Activated CD8-positive, alpha-beta T cell treated with anti-CD3 and anti-CD28 coated beads for 36 hours (primary cell): Measurements from ENCODE around the gene SLC5A5. TPM values are rescaled to one million over a fixed set of nuclear protein-coding genes. Genes with fewer than 3 reads are reported as not detected.
A peak's percentile ranks its signal among the peaks of the same experiment; 100 is the strongest.

ENCODE experiments used
- ATAC-seq: fragments of 200-7000 bp; cut with Tn5 transposase; one replicate; pipeline ENCODE4 v1.10.0; 2021; ENCODE audit warnings: mild to moderate bottlenecking, moderate library complexity
- CTCF ChIA-PET: fragments of 350-600 bp; sonication (Branson Sonifier 250); formaldehyde crosslinking; loops from one replicate; lab custom pipeline; 2021; ENCODE audit warnings: antibody characterized with exemption; lab: Charles Lee
- POLR2A ChIA-PET: fragments of 350-600 bp; sonication (Branson Sonifier 250); formaldehyde crosslinking; loops from one replicate; lab custom pipeline; 2021; ENCODE audit warnings: antibody characterized with exemption; lab: Charles Lee
- DNase-seq: peaks from one replicate; pipeline ENCODE4 v3.0.0-alpha.2; 2020
- H3K27ac Mint-ChIP-seq: one replicate; pipeline ENCODE4 v1.8.0; 2021; ENCODE audit warnings: mild to moderate bottlenecking, mixed read lengths
- H3K27me3 Mint-ChIP-seq: one replicate; pipeline ENCODE4 v1.8.0; 2021; ENCODE audit warnings: mixed read lengths
- H3K36me3 Mint-ChIP-seq: one replicate; pipeline ENCODE4 v1.8.0; 2021; ENCODE audit warnings: low read depth, mixed read lengths
- H3K4me1 Mint-ChIP-seq: one replicate; pipeline ENCODE4 v1.8.0; 2021; ENCODE audit warnings: low read depth, mixed read lengths
- H3K4me3 Mint-ChIP-seq: one replicate; pipeline ENCODE4 v1.8.0; 2021; ENCODE audit warnings: mild to moderate bottlenecking, moderate library complexity, mixed read lengths
- H3K9me3 Mint-ChIP-seq: one replicate; pipeline ENCODE4 v1.8.0; 2021; ENCODE audit warnings: mixed read lengths
- CTCF ChIP-seq: fragments of 200-600 bp; IDR thresholded peaks from one replicate; pipeline ENCODE4 v1.8.0; 2022; ENCODE audit warnings: antibody characterized with exemption, mild to moderate bottlenecking
- intact Hi-C: fragments of 100-400 bp; cut with micrococcal nuclease; formaldehyde crosslinking; loops from one replicate; pipeline ENCODE4 v1.10.0; 2022
- total RNA-seq, 2 experiments: library from RNA; stranded (reverse); gene quantifications; one replicate each; pipeline ENCODE4 v1.2.3, GENCODE V29; 2021

The SLC5A5 gene
- under 1 TPM; 0.87 to 0.99 TPM for total RNA-seq

- Mint-ChIP-seq H3K36me3 (peaks cover 2% of the 10 kb centered on the region), H3K27me3 (no peaks in the 10 kb centered on the region), H3K27ac (peak within 1 kb of the TSS; percentile 78), H3K4me1 (peaks cover 10% of the 10 kb centered on the region), H3K4me3 (peak within 1 kb of the TSS; percentile 89), H3K9me3 (no peaks in the 10 kb centered on the region)
- ChIA-PET CTCF (interaction anchor here (1.4 to 4.8 kb wide), 6 partner anchors 12 to 78 kb away, joined by 3 to 55 read pairs (median 12); partner anchors contain the start of genes CCDC124 and RPL18A), POLR2A (interaction anchor here (0.8 to 6.5 kb wide), 8 partner anchors 10 to 173 kb away, joined by 3 to 122 read pairs (median 4); partner anchors contain the start of genes CCDC124 and RPL18A)
- DNase-seq: peak; percentile 58
- intact Hi-C loops: loop anchor here (5.0 kb wide), 1 partner anchor 60 kb away; the partner anchor contains the start of gene CCDC124
- ATAC-seq: peak; percentile 18
- TF ChIP-seq CTCF: no peak
Observed at GRCh38 chr19:17871878-17872250, at the start of gene SLC5A5. Gene SLC5A5 (plus strand): TSS chr19:17871945. CDS start chr19:17872320, 375 bp downstream.

GRCh38 chr19:17824339-17824738, 47.4 kb upstream of the SLC5A5 start:
- POLR2A ChIA-PET: interaction anchor here (0.6 to 4.4 kb wide), 10 partner anchors 8 to 36 kb away, joined by 3 to 23 read pairs (median 6); partner anchors contain the start of gene RPL18A
- Mint-ChIP-seq H3K27me3 (no peaks in the 10 kb centered on the region), H3K27ac (no peak overlapping the region), H3K9me3 (no peaks in the 10 kb centered on the region), H3K4me3 (no peak overlapping the region), H3K4me1 (no peaks in the 10 kb centered on the region), H3K36me3 (peaks cover 17% of the 10 kb centered on the region)
- no peak for TF ChIP-seq CTCF
- CTCF ChIA-PET: no interaction called here
- intact Hi-C loops: no loop called here
- DNase-seq (no peak), ATAC-seq (no peak)

- Mint-ChIP-seq H3K4me3 (no peak overlapping the region), H3K9me3 (no peaks in the 10 kb centered on the region), H3K27me3 (no peaks in the 10 kb centered on the region), H3K4me1 (peaks cover 3% of the 10 kb centered on the region), H3K36me3 (peaks cover 35% of the 10 kb centered on the region), H3K27ac (no peak overlapping the region)
- DNase-seq (no peak), ATAC-seq (no peak)
- POLR2A ChIA-PET: interaction anchor here (1.1 to 1.2 kb wide), 2 partner anchors 9 to 24 kb away, joined by 4 read pairs; no protein-coding TSS in a partner anchor
- intact Hi-C loops: no loop called here
- CTCF ChIA-PET: no interaction called here
- no peak for TF ChIP-seq CTCF
Observed at GRCh38 chr19:17826508-17827056, 45.2 kb upstream of the SLC5A5 start.

GRCh38 chr19:17829855-17830566, 41.7 kb upstream of the SLC5A5 start:
- no peak for DNase-seq

More at GRCh38 chr19:17829855-17830566, 41.7 kb upstream of the SLC5A5 start:
- intact Hi-C loops: no loop called here
- TF ChIP-seq CTCF: no peak
- H3K4me1 Mint-ChIP-seq: peaks cover 3% of the 10 kb centered on the region
- POLR2A ChIA-PET: interaction anchor here (1.2 to 3.0 kb wide), 3 partner anchors 9 to 35 kb away, joined by 3 to 11 read pairs (median 6); no protein-coding TSS in a partner anchor
- H3K4me3 Mint-ChIP-seq: no peak overlapping the region
- ATAC-seq: no peak
- H3K27me3 Mint-ChIP-seq: no peaks in the 10 kb centered on the region
- H3K27ac Mint-ChIP-seq: no peak overlapping the region
- H3K9me3 Mint-ChIP-seq: peaks cover 1% of the 10 kb centered on the region
- CTCF ChIA-PET: no interaction called here
- H3K36me3 Mint-ChIP-seq: peaks cover 58% of the 10 kb centered on the region
